Mesendoderm (in vitro differentiated cells): ENCODE results near the gene CTIF.

ENCODE experiments used
- DNase-seq: peaks from one replicate; pipeline ENCODE4 v3.0.0; 2013
- H2AK5ac ChIP-seq: 2 replicates; pipeline ENCODE4 v1.6.1; 2013; ENCODE audit warnings: low read length, inconsistent platforms
- H2BK120ac ChIP-seq: 2 replicates; pipeline ENCODE4 v1.6.1; 2013; ENCODE audit warnings: low read depth, mild to moderate bottlenecking, low read length, moderate library complexity, mixed read lengths
- H2BK15ac ChIP-seq: replicated peaks from 2 replicates; pipeline ENCODE4 v1.6.1; 2013; ENCODE audit warnings: low read depth, mild to moderate bottlenecking, moderate library complexity
- H2BK5ac ChIP-seq: 2 replicates; pipeline ENCODE4 v1.6.1; 2013; ENCODE audit warnings: low read length, inconsistent platforms
- H3K18ac ChIP-seq: 2 replicates; pipeline ENCODE4 v1.6.1; 2013; ENCODE audit warnings: mild to moderate bottlenecking, low read length, mixed read lengths
- H3K23ac ChIP-seq: one replicate; pipeline ENCODE4 v1.6.1; 2013; ENCODE audit warnings: low read length
- H3K27ac ChIP-seq: 2 replicates; pipeline ENCODE4 v1.5.1; 2013; ENCODE audit warnings: low read depth, mild to moderate bottlenecking, inconsistent platforms, low read length, moderate library complexity
- H3K27me3 ChIP-seq: 2 replicates; pipeline ENCODE4 v1.6.1; 2013; ENCODE audit warnings: low read length, control low read depth, mild to moderate bottlenecking, inconsistent platforms; ENCODE audit not compliant: insufficient read depth, poor library complexity
- H3K36me3 ChIP-seq: 2 replicates; pipeline ENCODE4 v1.6.1; 2013; ENCODE audit warnings: low read length, inconsistent platforms; ENCODE audit not compliant: control insufficient read depth, insufficient read depth
- H3K4ac ChIP-seq: one replicate; pipeline ENCODE4 v1.6.1; 2013; ENCODE audit warnings: low read depth, mild to moderate bottlenecking, low read length, moderate library complexity
- H3K4me1 ChIP-seq: 2 replicates; pipeline ENCODE4 v1.6.1; 2013; ENCODE audit warnings: low read depth, low read length, inconsistent platforms; ENCODE audit not compliant: control insufficient read depth
- H3K4me2 ChIP-seq: 2 replicates; pipeline ENCODE4 v1.6.1; 2013; ENCODE audit warnings: low read length
- H3K4me3 ChIP-seq: 2 replicates; pipeline ENCODE4 v1.5.1; 2013; ENCODE audit warnings: mild to moderate bottlenecking, low read length
- H3K56ac ChIP-seq: one replicate; pipeline ENCODE4 v1.6.1; 2013; ENCODE audit warnings: low read length
- H3K79me1 ChIP-seq: 2 replicates; pipeline ENCODE4 v1.6.1; 2013; ENCODE audit warnings: low read length, inconsistent platforms
- H3K79me2 ChIP-seq: 2 replicates; pipeline ENCODE4 v1.6.1; 2013; ENCODE audit warnings: mild to moderate bottlenecking, low read length; ENCODE audit not compliant: control insufficient read depth, insufficient read depth
- H3K9ac ChIP-seq: 2 replicates; pipeline ENCODE4 v1.6.1; 2013; ENCODE audit warnings: low read length, inconsistent platforms
- H4K5ac ChIP-seq: one replicate; pipeline ENCODE4 v1.6.1; 2013; ENCODE audit warnings: low read length
- H4K8ac ChIP-seq: one replicate; pipeline ENCODE4 v1.6.1; 2013; ENCODE audit warnings: low read depth, mild to moderate bottlenecking, control low read depth, low read length, moderate library complexity
- WGBS: extraction: QIAGEN DNeasy Blood & Tissue Kit; methylation state at CpG from one replicate; pipeline ENCODE4 v1.1.7; 2013; ENCODE audit warnings: low lambda C conversion rate, missing lambda C conversion rate; ENCODE audit not compliant: insufficient coverage; ENCODE audit errors: extremely low coverage; 5-methylcytosine and 5-hydroxymethylcytosine counted together

The CTIF gene

GRCh38 chr18:48754559-48754958, 215.7 kb downstream of the CTIF start:
- Histone ChIP-seq H3K27me3 (no peaks in the 10 kb centered on the region), H2BK120ac (no peak overlapping the region), H2BK15ac (no peak overlapping the region), H3K4me2 (no peak overlapping the region), H4K5ac (no peak overlapping the region), H2AK5ac (no peak overlapping the region), H3K27ac (no peak overlapping the region), H2BK5ac (no peak overlapping the region), H3K23ac (no peak overlapping the region), H3K79me1 (no peaks in the 10 kb centered on the region), H3K36me3 (no peaks in the 10 kb centered on the region), H3K56ac (no peak overlapping the region), H3K79me2 (no peaks in the 10 kb centered on the region), H3K4ac (no peak overlapping the region), H3K9ac (no peak overlapping the region), H3K18ac (no peak overlapping the region), H3K4me3 (no peak overlapping the region), H3K4me1 (no peaks in the 10 kb centered on the region), H4K8ac (no peak overlapping the region)
- no peak for DNase-seq
- WGBS: no CpG with 5 or more reads among the region's 5 CpGs

- Histone ChIP-seq H3K56ac (no peak overlapping the region), H3K27ac (no peak overlapping the region), H3K18ac (no peak overlapping the region), H4K8ac (no peak overlapping the region), H3K9ac (no peak overlapping the region), H2BK15ac (no peak overlapping the region), H3K79me2 (no peaks in the 10 kb centered on the region), H3K27me3 (no peaks in the 10 kb centered on the region), H3K4ac (no peak overlapping the region), H3K36me3 (no peaks in the 10 kb centered on the region), H2AK5ac (no peak overlapping the region), H2BK5ac (no peak overlapping the region), H3K4me1 (no peaks in the 10 kb centered on the region), H2BK120ac (no peak overlapping the region), H3K4me3 (no peak overlapping the region), H3K23ac (no peak overlapping the region), H4K5ac (no peak overlapping the region), H3K4me2 (no peak overlapping the region), H3K79me1 (no peaks in the 10 kb centered on the region)
- no peak for DNase-seq
- WGBS: no CpG with 5 or more reads among the region's 6 CpGs
Measured at GRCh38 chr18:48754993-48755473, 216.2 kb downstream of the CTIF start.

GRCh38 chr18:48756511-48757226, 217.8 kb downstream of the CTIF start:
- no peak overlapping the region for H3K56ac ChIP-seq
- DNase-seq: no peak
- H3K79me2 ChIP-seq: no peaks in the 10 kb centered on the region
- no peak overlapping the region for H4K5ac ChIP-seq
- no peaks in the 10 kb centered on the region for H3K79me1 ChIP-seq
- no peak overlapping the region for H2BK15ac ChIP-seq
- no peaks in the 10 kb centered on the region for H3K36me3 ChIP-seq
- no peak overlapping the region for H4K8ac ChIP-seq
- no peak overlapping the region for H2AK5ac ChIP-seq
- H3K27ac ChIP-seq: no peak overlapping the region
- H3K9ac ChIP-seq: no peak overlapping the region
- H3K4me3 ChIP-seq: no peak overlapping the region
- H3K4me2 ChIP-seq: no peak overlapping the region
- H2BK5ac ChIP-seq: no peak overlapping the region
- no CpG with 5 or more reads among the region's 4 CpGs for WGBS
- H3K18ac ChIP-seq: no peak overlapping the region
- H3K23ac ChIP-seq: no peak overlapping the region
- H2BK120ac ChIP-seq: no peak overlapping the region
- no peaks in the 10 kb centered on the region for H3K4me1 ChIP-seq
- no peaks in the 10 kb centered on the region for H3K27me3 ChIP-seq
- no peak overlapping the region for H3K4ac ChIP-seq

- no peak overlapping the region for H4K5ac ChIP-seq
- H3K27ac ChIP-seq: no peak overlapping the region
- no peak overlapping the region for H3K4ac ChIP-seq
- no peak overlapping the region for H3K4me3 ChIP-seq
- no peaks in the 10 kb centered on the region for H3K79me1 ChIP-seq
- H3K27me3 ChIP-seq: no peaks in the 10 kb centered on the region
- no peaks in the 10 kb centered on the region for H3K79me2 ChIP-seq
- no peak overlapping the region for H3K18ac ChIP-seq
- no peak overlapping the region for H3K56ac ChIP-seq
- no peak overlapping the region for H4K8ac ChIP-seq
- WGBS: no CpG with 5 or more reads among the region's 6 CpGs
- H2BK15ac ChIP-seq: no peak overlapping the region
- no peak overlapping the region for H3K9ac ChIP-seq
- H2AK5ac ChIP-seq: no peak overlapping the region
- H3K4me2 ChIP-seq: no peak overlapping the region
- no peak overlapping the region for H3K23ac ChIP-seq
- no peak for DNase-seq
- no peak overlapping the region for H2BK120ac ChIP-seq
- no peaks in the 10 kb centered on the region for H3K4me1 ChIP-seq
- H3K36me3 ChIP-seq: no peaks in the 10 kb centered on the region
- H2BK5ac ChIP-seq: no peak overlapping the region
Measured at GRCh38 chr18:48757367-48757766, 218.5 kb downstream of the CTIF start.

- no peak overlapping the region for H3K4me2 ChIP-seq
- H3K4me1 ChIP-seq: no peaks in the 10 kb centered on the region
- no peak overlapping the region for H3K56ac ChIP-seq
- no peak for DNase-seq
- H2AK5ac ChIP-seq: no peak overlapping the region
- no peak overlapping the region for H2BK15ac ChIP-seq
- no peak overlapping the region for H3K23ac ChIP-seq
- H3K9ac ChIP-seq: no peak overlapping the region
- H3K36me3 ChIP-seq: no peaks in the 10 kb centered on the region
- no CpG with 5 or more reads among the region's 13 CpGs for WGBS
- H2BK5ac ChIP-seq: no peak overlapping the region
- H3K79me2 ChIP-seq: no peaks in the 10 kb centered on the region
- no peak overlapping the region for H4K5ac ChIP-seq
- H3K18ac ChIP-seq: no peak overlapping the region
- no peaks in the 10 kb centered on the region for H3K27me3 ChIP-seq
- H4K8ac ChIP-seq: no peak overlapping the region
- no peak overlapping the region for H2BK120ac ChIP-seq
- no peak overlapping the region for H3K4me3 ChIP-seq
- H3K79me1 ChIP-seq: no peaks in the 10 kb centered on the region
- H3K27ac ChIP-seq: no peak overlapping the region
- H3K4ac ChIP-seq: no peak overlapping the region
Measured at GRCh38 chr18:48757906-48758305, 219.1 kb downstream of the CTIF start.

- Histone ChIP-seq H2BK120ac (no peak overlapping the region), H3K4me3 (no peak overlapping the region), H3K36me3 (no peaks in the 10 kb centered on the region), H3K4me2 (no peak overlapping the region), H3K79me1 (no peaks in the 10 kb centered on the region), H3K23ac (no peak overlapping the region), H3K79me2 (no peaks in the 10 kb centered on the region), H4K5ac (no peak overlapping the region), H3K4me1 (no peaks in the 10 kb centered on the region), H2BK15ac (no peak overlapping the region), H3K18ac (no peak overlapping the region), H3K56ac (no peak overlapping the region), H3K27me3 (no peaks in the 10 kb centered on the region), H2BK5ac (no peak overlapping the region), H3K4ac (no peak overlapping the region), H2AK5ac (no peak overlapping the region), H4K8ac (no peak overlapping the region), H3K27ac (no peak overlapping the region), H3K9ac (no peak overlapping the region)
- no peak for DNase-seq
- WGBS: no CpG with 5 or more reads among the region's 19 CpGs
Measured at GRCh38 chr18:48761582-48761981, 222.8 kb downstream of the CTIF start.
